NCI-H524 (cell line): Measurements from ENCODE around the gene NOD2.

ENCODE experiments used
- DNase-seq, 2 experiments: peaks; one replicate each; lab custom pipeline; 2025; lab: John Stamatoyannopoulos, UW

NOD2 gene

DNA sequence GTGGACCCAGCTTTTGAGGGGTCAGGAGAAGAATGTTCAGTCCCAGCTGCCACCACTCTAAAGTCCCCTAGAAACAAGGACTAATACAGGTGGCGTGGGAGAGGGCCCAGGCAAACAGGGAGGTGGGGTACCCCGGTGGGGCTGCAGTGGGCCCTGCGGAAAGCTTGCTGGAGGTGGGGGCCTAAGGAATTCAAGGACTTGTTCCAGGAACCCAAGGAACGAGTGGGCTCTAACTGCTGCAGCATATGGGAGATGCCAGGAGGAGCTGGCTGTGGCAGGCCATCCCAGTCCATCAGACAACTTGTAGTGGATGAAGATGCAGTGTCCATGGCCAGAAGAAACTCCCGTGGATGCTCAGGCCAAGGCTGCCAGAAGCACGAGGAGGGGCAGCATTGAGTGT, 22.9 kb upstream of the NOD2 start:
- DNase-seq: no peak

DNA sequence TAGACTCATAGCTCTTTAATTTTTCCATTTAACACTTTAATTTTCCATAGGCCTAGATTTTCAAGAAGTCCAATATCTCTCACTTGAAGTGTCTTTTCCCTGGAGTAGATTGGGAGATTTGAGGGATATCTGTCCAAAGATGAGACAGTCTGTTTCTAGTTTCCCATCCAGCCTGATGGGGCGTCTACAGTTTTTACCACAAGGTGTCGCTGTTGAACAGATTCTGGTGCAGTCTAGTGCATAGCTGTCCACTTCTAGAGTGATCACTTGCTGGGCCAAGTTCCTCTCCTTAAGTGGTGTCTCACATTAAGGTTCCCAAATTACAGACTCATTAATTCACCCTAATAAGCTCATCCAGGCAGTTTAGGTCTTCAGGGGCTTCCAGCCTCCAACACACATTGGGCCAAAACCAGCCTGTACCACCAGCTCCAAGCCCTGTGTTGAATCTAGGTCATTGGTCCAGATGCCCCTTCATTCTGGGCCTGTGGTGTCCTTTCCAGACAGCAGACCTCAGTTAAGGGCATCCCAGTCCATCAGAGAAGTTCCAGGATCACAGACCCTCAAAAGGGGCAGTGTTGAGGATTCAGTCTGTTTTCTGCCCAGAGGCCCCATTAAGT, 21.7 kb upstream of the NOD2 start:
- peak; percentile 23 to 48 for DNase-seq

DNA sequence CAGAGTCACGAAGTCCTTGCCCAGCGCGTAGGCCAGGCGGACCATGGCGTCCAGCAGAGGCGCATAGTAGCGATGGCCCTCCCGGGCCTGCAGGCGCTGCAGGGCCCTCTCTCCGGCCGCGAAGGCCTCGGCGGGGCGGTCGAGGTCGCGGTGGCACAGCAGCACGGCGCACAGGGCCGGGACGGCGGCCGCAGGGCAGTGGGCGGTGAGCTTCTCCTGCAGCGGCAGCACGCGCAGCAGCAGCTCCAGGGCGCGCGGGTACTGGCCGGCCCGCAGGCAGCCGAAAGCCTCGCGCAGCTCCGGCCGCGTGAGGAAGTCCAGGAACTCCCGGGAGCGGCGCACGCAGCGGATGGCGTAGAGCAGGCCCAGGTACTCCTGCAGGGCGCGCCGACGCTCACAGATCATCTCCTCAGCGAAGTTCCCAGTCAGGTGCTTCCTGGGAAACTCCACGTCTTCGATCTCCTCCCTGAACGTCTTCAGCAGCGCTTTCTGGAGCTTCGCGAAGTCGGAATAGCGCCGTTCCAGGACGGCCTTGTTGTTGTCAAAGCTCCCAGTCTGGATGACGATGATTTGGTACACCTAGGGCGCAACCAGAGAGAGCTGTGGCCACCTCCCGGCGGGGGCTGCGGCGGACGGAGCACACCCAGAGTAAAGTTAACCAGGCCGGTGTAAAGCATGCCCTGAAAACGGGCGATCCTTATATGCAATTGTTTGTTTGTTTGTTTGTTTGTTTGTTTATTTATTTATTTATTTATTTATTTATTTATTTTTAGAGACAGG, 19.7 kb upstream of the NOD2 start:
- no peak for DNase-seq

DNA sequence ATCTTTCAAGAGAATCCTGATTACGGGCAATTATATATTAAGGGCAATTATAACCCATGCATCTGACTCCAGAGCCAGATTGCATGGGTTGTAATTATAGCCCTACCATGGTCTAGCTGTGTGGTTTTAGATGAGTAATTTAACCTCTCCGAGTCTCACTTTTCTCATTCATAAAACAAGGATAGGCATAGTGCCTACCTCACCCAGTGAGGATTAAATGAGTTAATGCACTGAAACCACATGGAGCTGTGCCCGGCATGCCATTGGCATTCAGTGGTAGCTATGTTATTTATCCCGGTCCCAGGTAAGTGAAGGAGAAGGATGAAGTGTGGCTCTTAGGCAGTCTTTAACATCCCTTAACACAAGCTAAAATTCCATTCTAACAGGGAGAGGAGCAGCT, 18.6 kb upstream of the NOD2 start:
- DNase-seq: no peak

DNA sequence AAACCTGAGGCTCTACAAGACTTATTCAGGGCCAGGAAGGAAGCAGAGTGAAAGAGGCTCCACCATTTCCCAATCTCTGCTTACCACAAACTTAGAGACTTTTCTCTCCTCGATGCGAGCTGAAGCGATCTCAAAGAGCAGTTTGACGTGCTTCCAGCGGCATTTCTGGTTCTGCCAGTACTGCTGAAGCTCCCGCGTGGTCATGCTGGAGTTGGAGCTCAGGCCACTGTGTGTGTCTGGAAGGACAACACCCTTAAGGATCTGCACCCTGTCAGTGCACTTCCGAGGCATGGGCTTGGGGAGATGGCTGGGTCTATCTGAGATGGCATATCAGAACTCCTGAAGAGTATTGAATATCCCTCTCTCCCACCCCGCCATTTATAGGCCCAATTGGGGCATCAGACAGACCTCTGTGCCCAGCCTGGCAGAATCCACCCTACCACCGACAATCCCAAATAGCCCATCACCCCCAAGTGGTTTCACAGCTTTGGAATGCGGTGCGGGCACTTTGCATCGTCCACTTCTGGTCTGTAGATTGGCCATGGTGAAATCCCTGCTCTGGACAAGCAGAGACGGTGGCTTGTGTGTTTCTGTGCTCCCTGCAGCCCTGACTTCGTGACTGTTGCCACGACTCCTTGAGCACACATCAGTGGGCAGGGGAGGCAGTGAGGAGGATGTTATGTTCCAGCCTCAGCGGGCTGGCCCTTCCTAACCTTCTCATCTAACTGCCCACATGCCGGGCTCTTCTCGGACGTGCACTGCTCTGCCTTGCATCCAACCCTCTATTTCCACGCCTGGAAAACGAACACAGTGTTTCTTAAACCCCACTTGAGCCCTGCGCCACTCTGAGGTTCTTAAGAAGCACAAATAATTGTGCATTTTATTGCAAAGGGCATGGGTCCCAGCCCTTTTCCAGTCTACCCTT, 17.5 kb upstream of the NOD2 start:
- no peak for DNase-seq

DNA sequence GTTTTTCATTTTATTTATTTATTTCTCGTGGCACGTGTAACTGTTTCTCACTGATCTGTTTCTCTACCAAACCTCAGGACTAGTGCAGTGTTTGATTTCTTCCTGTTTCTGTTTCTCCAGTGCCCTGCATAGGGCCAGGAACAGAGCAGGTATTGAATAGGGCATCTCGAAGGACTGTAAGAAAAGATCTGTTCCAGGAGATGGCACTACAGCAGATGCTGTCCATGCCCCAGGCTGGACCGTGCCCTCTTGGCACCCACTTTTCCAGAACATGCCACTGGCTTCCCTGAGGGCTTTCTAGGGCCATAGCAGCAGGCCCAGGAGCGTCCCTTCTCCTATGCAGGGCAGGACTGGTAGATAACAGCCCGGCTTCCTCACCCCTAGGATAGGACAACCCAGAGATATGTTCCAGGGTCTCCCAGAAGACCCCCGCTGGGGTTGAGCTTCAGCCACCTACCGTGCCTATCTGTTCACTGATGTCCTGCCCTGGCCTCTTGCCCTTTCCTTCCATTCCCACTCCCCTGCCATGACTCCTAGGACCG, 16.7 kb upstream of the NOD2 start:
- no peak for DNase-seq

DNA sequence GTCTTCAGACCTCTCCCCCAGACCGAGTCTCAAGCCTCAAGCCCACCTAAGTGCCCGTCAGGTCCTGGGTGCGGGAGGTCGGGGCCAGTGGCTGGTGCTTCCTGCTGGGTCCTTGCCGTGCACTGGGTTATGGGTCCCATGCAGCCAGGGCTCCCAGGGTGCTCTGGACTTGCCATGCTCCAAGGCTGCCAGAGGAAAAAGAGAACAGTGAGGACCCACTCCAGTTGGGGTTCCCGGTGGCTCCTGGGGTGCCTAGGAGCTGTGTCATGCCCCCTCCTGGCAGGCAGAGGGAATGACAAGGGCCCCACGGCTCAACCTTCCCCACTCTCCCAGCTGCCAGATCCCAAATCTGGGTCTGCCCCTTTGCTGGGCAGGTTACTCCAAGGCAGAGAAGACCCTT, 16.1 kb upstream of the NOD2 start:
- DNase-seq: no peak

DNA sequence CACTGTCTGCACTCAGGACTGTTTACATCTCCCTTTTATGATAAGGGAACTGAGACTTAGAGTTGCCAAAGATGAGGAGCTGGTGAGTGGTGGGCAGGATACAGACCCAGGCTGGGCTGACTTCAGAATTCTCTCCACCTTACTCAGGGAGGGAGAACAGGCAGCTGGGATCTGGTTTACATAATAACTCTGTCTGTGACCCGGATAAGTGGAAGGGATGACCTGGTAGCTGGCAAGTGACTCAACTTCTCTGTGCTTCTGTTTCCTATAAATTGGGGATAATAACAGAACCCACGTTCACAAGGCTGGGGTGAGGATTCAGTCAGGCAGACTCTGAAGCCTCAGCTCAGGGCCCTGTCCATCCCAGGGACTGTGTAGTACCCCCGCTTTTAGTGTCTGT, 14.9 kb upstream of the NOD2 start:
- no peak for DNase-seq

DNA sequence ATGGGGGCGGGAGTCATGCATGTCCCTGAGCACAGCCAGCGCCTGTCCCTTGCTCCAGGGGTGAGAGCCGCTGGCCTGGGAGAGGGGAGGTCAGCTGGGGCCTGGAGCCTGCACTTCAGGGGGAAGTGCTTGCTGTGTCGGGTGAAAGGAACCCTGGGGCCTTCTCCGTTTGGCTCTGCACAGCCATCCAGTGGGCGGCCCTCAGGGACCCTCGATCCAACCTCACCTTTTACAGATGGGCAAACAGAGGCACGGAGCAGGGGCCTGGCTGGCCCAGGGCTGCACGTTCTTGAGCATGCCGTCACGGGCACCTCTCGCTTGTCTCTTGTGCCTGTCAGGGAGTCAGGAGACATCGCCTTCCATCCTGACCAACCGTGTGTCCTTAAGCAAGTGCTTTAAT, 14.1 kb upstream of the NOD2 start:
- no peak for DNase-seq

DNA sequence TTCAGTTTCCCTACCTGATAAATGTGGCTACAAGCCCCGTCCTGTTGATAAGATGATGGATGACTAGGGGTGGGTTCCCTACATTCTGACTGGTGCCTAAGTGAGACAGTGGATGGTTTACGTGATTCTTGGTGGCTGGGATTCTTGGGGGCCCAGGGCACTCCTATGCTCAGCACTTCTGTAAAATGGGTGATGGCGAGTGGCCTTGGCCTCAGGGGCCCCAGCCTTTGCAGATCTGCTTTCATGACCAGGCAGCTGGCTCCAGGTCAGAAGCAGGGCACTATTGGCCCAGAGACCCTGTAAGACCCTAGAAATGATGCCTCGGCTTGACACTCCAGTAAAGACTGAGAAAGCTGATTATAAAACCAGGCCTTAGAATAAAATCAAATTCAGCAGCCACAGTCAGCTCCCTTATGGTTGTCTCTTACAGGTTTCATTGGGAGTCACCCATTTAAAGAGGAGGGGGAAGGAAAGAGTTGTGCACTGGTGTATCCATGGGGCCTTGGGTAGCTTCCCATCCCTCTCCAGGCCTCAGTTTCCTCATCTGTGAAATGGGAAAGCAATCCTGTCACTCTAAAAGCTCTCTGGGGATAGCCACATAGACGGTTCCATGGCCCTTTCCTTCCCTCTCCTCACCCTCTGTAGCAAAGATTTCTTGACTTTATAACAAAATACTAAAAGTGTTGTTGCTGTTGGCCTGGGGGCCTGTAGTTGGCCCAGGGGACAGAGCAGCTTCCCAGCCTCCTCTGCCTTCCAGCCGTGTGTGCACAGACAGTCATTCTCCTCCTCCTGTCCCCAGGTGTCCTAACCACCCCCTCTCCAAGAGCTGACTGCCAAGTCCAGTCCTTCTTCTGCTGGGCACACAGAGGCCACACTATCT, 13.5 kb upstream of the NOD2 start:
- DNase-seq: no peak

DNA sequence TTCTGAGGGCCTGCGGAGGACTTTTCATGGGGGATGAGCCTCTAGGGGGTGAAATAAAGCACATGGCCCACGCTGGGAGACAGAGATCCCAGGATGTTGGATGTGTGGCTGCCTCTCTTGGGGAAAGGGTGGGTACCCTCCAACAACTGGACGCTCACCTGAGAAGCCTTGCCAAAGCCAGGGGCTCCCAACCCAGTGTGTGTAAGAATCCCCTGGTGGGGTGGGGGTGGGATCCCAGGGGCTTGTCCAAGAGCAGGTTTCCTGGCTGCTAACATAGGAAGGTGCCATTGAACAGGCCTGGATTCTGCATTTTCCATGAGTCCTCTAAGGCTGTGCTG, 12.9 kb upstream of the NOD2 start:
- DNase-seq: no peak

DNA sequence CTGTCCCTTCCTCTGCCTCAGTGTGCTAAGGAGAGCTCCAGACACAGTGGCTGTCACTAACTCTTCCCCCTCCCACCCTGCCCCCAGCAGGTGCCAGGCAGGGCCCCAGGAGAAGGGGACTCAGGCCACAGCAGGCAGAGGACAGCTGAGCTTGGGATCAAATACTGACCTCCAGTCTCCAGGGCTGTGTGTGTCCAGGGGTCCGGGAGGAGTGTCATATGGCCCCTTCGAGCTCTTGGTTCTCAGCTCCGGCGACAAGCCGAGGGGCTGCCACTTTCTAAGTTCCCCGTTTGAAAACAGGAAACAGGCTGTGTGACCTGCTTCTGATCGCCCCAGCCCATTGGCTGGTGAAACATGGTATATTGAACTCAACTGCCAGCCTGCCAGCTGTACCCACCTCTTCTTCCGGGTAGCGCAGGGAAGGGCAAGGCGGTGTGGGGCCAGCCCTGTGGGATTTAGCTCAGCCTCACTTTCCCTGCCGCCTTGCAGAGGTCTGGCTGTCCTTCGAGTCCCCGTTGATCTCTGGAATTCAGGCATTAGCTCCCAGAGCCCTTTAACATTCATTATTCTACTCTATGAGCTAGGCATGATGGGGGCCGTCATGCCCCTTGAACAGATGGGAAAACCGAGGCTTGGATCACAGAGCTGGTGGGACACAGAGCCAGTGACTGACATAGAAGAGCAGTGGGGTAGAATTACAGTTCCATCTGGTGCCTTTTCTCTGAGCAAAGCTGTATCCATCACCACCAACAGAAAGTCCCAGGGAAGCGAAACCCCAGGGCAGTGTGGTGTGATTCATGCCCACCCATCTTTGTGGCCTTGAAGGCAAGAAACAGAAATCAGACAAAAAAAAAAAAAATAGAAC, 12.2 kb upstream of the NOD2 start, which contains the start of gene SNX20:
TSS of gene SNX20 (minus strand) at position 292 of the 865 bp plus-strand sequence. CDS start 3,786 bp downstream, outside the sequence.
- peak in 1 of 2 experiments; percentile 27 for DNase-seq

DNA sequence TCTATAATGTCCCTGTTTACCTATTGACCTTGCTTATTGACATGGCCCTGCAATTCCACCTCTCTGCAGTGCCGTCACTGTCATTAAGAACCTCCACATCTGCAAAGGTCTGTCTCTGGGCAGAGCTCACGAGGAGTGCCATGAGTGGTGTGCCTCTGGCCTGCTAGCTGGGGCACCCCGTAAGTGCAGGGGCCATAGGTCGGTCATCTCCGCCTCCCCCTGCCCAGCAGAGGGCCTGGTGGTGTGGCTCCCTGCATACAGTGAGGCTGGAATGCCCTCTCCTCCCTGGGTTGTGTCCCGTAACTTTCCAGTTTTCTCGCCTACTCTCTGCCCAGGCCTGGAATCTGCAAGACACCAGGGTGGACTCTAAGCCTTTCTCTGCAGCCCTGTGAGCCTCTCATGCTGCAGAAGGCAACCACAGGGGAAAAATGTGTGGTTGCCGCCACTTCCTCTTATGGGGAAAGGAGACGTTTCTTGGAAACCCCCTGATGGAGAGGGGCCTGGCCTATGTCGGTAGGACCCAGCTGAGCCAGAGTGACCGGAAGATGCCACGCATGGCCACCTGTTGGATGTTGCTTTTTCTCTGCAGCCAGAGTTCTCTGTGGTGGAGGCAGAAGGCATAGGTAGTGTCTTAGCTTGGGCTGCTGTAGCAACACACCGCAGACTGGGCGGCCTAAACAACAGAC, 9.6 kb upstream of the NOD2 start:
- no peak for DNase-seq

DNA sequence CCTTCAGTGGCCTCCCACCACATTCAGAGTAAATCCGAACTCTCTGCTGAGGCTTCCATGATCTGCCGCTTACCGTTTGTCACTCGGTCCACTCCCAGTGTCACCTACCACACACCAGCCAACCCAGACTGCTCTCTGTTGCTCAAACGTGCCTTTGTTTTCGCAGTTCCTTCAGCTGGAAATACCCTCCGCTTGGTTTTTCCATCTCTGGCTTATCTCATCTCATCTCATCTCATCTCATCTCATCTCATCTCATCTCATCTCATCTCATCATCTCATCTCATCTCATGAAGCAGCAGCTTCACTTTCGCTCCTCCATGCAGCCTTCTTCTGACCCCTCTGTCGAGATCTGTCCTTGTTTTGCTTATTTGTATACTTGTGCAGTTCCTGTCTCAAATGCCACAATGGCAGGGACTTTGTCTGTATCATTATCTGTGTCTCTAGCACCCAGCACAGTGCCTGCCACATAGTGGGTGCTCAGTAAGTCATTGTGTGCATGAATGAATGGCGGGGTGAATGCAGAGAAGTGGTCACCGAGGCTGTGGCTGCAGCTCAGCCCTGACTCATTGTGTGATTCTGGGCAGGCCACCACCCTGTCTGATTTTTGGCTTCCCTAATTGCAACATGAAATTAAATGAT, 8.5 kb upstream of the NOD2 start:
- no peak for DNase-seq

DNA sequence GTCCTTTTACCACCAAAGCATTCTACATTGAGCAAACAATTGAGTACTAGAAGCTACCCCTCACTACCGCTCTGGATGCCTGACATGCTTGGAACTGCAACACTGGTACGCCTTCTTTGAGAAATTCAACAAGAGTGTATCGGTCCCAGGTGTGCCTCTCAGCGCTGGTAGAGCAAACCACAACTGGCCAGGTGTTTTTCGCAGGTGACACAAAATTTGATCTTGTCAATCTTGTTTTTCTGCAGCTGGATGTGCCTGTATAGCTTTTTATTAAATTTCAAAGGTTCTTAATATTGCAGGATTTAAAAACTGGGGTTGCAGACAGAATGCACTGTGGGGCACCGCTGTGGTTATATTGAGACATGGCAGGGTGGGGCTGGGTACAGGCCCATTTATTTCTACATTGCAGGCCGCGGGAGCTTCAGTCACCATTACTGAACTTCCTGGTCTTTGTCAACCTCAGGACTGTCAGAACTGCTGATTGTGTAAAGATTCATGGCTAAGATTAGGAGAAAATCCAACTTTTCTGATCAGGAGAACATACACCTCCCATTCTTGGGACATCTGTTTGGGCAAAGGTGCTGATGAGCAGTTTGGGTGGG, 7.8 kb upstream of the NOD2 start:
- no peak for DNase-seq

DNA sequence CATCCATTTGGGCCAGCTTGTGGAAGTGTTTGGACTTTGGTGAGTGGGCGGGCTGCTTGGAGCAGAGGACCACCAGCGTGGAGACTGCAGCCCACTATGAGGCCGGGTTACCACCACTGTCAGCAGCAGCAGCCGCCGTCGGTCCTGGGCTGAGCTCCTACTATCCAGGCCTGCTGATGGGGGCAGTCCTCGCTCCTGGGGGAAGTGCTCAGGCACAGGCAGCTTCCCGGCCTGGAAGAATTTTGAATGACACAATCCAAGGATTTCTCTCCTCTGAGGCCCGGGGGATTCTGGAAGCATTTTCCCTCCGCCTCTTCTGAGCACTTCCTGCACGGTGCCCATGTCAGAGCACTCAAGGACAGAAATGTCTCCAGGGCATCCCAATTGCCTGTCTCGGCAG, 5.3 kb upstream of the NOD2 start:
- no peak for DNase-seq

DNA sequence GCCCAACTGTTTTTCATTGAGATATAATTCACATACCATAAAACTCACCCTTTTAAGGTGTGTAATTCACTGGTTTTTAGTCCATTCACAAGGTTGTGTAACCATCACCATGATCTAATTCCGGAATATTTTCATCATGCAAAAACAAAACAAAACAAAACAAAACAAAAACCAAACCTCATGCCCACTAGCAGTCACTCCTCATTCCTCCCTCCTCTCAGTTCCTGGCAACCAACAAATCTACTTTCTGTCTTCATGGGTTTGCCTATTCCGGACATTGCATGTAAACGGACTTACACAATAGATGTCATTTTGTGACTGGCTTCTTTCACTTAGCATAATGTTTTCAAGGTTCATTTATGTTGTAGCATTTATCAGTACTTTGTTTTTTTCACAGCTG, 4.5 kb upstream of the NOD2 start:
- DNase-seq: no peak

DNA sequence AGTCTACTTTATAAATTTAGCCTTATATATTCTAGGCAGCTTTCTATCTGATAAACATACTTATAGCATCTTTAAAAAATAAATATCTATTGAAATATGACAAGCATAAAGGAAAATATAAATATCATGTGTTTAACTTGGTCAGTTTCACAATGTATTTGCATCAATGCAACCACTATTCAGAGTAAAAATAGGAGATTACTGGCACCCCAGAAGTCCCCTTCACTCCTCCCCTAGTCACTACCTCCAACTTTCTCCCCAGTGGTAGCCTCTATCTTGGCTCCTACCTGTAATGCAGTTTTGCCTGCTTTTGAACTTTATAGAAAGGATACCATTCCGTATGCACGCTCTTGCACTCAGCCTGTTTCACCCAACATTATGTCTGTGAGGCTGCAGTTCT, 3.2 kb upstream of the NOD2 start:
- DNase-seq: no peak

DNA sequence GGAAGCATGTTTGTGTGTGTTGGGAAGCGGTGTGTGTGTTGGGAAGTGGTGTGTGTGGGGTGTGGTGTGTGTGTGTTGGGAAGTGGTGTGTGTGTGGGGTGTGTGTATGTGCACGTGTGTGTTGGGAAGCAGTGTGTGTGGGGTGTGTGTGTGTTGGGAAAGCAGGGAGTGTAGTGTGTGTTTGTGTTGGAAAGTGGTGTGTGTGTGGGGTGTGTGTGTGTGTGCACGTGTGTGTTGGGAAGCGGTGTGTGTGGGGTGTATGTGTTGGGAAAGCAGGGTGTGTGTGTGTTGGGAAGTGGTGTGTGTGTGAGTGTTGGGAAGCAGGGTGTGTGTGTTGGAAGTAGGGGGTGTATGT, 785 bp upstream of the NOD2 start:
- no peak for DNase-seq
